Stimulated activated naive B cell treated with anti-CD40 and anti-IgM and Interleukin-4, amounts not matched to agents 10 μg/mL and 1 μg/mL and 100 μg/mL, for 72 hours (primary cell): ENCODE measurements around the gene GSTO2.
"Not testable (repeated sequence)": the region's sequence is repeated elsewhere in the genome, so short reads cannot be mapped to it uniquely, and the experiment has no call there.

Experiments used
- ATAC-seq, 2 donors: fragments of 150-1000 bp; cut with Tn5 transposase; replicated peaks; 2 replicates each; pipeline ENCODE4 v1.10.0; 2021; ENCODE audit warnings: moderate library complexity in 1 of 2
- DNase-seq: peaks from one replicate; pipeline ENCODE4 v3.0.0; 2021
- H3K27ac Mint-ChIP-seq: one replicate; pipeline ENCODE4 v1.8.0; 2022; ENCODE audit warnings: mild to moderate bottlenecking, mixed read lengths
- H3K27me3 Mint-ChIP-seq, 2 donors: one replicate each; pipeline ENCODE4 v1.8.0; 2022; ENCODE audit warnings: mixed read lengths in 2 of 2
- H3K36me3 Mint-ChIP-seq, 2 donors: one replicate each; pipeline ENCODE4 v1.8.0; 2022; ENCODE audit warnings: mixed read lengths in 2 of 2, mild to moderate bottlenecking in 1 of 2
- H3K4me1 Mint-ChIP-seq, 2 donors: one replicate each; pipeline ENCODE4 v1.8.0; 2022; ENCODE audit warnings: mixed read lengths in 2 of 2, mild to moderate bottlenecking in 1 of 2
- H3K4me3 Mint-ChIP-seq, 2 donors: one replicate each; pipeline ENCODE4 v1.8.0; 2022; ENCODE audit warnings: mild to moderate bottlenecking in 2 of 2, mixed read lengths in 2 of 2, moderate library complexity in 1 of 2
- H3K9me3 Mint-ChIP-seq, 2 donors: one replicate each; pipeline ENCODE4 v1.8.0; 2022; ENCODE audit warnings: mixed read lengths in 2 of 2, mild to moderate bottlenecking in 1 of 2

Gene GSTO2

DNA sequence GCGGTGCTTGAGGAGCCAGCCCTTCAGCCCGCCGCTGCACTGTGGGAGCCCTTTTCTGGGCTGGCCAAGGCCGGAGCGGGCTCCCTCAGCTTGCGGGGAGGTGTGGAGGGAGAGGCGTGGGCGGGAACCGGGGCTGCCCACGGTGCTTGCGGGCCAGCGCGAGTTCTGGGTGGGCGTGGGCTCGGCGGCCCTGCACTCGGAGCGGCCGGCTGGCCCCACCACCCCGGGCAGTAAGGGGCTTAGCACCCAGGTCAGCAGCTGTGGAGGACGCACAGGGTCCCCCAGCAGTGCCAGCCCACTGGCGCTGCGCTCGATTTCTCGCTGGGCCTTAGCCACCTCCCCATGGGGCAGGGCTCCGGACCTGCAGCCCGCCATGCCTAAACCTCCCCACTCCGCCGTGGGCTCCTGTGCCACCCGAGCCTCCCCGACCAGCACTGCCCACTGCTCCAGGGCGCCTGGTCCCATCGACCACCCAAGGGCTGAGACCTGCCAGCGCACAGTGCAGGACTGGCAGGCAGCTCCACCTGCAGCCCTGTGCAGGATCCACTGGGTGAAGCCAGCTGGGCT, 23.8 kb upstream of the GSTO2 start:
- peaks cover 17 to 21% of the 10 kb centered on the region in 2 donors for H3K27me3 Mint-ChIP-seq

DNA sequence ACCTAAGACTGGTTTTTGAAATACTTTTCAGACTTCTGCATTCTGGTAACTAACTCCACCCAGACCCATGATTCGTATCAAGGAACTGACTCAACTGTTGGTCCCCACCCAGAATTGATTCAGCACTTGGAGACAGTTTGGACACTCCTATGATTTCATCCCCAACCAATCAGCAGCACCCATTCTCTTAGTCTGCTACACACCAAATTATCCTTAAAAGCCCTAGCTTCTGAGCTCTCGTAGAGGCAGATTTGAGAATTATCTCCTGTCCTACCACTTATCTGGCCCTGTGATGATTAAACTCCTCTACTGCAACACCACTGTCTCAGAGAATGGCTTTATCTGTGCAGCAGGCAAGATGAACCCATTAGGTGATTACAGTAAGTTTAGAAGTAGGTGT, 22.0 kb upstream of the GSTO2 start:
- Mint-ChIP-seq H3K36me3 (no peaks in the 10 kb centered on the region), H3K27ac (no peak overlapping the region), H3K4me3 (no peak overlapping the region), H3K27me3 (peaks cover 15 to 18% of the 10 kb centered on the region in 2 donors), H3K4me1 (no peaks in the 10 kb centered on the region), H3K9me3 (no peaks in the 10 kb centered on the region)
- DNase-seq (no peak), ATAC-seq (no peak)

More for the DNA sequence above, 23.8 kb upstream of the GSTO2 start:
- Mint-ChIP-seq H3K27ac (no peak overlapping the region), H3K9me3 (no peaks in the 10 kb centered on the region), H3K36me3 (no peaks in the 10 kb centered on the region), H3K4me3 (no peak overlapping the region), H3K4me1 (no peaks in the 10 kb centered on the region)
- ATAC-seq: no peak
- no peak for DNase-seq

DNA sequence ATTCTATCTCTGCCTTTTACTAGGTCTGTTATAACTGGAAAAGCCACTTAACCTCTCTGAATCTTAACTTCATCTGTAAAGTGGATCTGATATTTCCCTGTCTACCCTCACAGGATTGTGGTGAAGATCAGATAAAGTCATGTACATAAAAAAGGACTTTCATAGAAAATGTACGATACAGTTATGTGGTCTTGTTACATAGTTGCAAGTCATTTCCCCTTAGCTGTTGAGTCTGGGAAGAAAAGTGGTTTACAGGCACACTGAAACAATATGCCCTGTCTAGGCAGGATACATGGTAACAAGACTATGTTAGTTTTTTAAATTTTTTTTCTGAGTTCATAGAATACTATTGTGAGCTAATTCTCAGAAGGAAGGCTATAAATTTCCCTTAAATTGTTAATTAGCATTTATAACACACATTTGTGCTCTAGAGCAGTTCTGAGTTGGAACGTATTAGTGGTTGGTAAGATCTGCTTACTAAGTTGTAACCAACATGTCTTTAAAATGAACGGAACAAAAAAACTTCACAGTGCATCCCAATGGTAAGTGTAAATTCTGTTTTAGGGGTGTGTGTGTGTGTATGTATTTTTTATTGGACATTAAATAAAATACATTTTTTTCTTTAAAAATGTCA, 21.4 kb upstream of the GSTO2 start:
- H3K9me3 Mint-ChIP-seq: no peaks in the 10 kb centered on the region
- no peak for DNase-seq
- ATAC-seq: no peak
- H3K4me1 Mint-ChIP-seq: no peaks in the 10 kb centered on the region
- peaks cover 18 to 22% of the 10 kb centered on the region in 2 donors for H3K27me3 Mint-ChIP-seq
- no peak overlapping the region for H3K4me3 Mint-ChIP-seq
- H3K36me3 Mint-ChIP-seq: no peaks in the 10 kb centered on the region
- no peak overlapping the region for H3K27ac Mint-ChIP-seq

DNA sequence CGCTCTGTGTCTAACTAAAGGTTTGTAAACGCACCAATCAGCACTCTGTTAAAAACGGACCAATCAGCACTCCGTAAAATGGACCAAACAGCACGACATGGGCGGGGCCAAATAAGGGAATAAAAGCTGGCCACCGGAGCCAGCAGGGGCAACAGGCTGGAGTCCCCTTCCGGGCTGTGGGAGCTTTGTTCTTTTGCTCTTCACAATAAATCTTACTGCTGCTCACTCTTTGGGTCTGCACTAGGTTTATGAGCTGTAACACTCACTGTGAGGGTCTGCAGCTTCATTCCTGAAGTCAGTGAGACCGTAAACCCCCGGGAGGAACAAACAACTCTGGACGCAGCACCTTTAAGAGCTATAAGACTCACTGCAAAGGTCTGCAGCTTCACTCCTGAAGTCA, 20.1 kb upstream of the GSTO2 start:
- ATAC-seq, H3K4me1 Mint-ChIP-seq, H3K4me3 Mint-ChIP-seq, H3K9me3 Mint-ChIP-seq, DNase-seq, H3K36me3 Mint-ChIP-seq, H3K27ac Mint-ChIP-seq: not testable (repeated sequence)
- H3K27me3 Mint-ChIP-seq: peaks cover 17 to 21% of the 10 kb centered on the region in 2 donors

DNA sequence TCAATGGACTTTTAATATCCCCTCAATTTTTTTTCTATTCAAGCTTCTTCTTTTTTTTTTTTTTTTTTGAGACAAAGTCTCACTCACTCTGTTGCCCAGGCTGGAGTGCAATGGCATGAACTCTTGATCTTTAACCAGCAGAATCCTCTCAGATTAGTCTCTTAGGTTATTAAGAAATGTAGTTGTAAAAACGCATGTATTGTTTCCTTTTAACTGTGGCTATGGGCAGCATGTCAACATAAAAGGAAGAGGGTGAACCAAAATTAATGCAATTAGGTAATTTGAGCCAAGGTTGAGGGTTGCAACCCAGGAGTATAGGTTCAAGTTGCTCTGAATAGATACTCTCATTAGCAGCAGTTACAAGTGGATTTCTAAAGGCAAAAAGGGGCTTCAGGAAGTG, 18.6 kb upstream of the GSTO2 start:
- Mint-ChIP-seq H3K27me3 (peaks cover 14 to 21% of the 10 kb centered on the region in 2 donors), H3K9me3 (no peaks in the 10 kb centered on the region), H3K4me3 (no peak overlapping the region), H3K36me3 (no peaks in the 10 kb centered on the region), H3K27ac (no peak overlapping the region), H3K4me1 (peaks cover under 1 to 10% of the 10 kb centered on the region in 2 donors)
- ATAC-seq (no peak), DNase-seq (no peak)

DNA sequence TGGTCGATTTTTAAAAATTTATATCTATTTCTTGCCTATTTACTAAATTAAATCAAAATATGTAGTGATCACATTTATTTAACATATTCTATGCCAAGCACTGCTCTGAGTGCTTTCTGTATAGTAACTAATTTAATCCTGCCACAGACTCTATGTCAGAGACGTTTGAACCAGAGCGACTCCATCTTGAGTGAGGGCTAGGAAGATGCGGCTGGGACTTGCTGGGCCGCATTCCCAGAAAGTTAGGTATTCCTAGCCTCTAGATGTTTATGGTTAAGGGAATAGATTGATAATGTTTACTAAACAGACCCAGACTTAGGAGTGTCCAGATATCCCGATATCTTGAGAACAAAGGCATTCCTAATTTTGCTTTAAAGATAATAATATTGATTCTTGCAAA, 17.5 kb upstream of the GSTO2 start:
- peaks cover 14 to 21% of the 10 kb centered on the region in 2 donors for H3K27me3 Mint-ChIP-seq
- ATAC-seq (no peak), DNase-seq (no peak)
- peaks cover 12 to 17% of the 10 kb centered on the region in 2 donors for H3K4me1 Mint-ChIP-seq
- no peaks in the 10 kb centered on the region for H3K9me3 Mint-ChIP-seq
- H3K36me3 Mint-ChIP-seq: peaks cover 0 to 2% of the 10 kb centered on the region in 2 donors
- no peak overlapping the region for H3K27ac Mint-ChIP-seq
- no peak overlapping the region for H3K4me3 Mint-ChIP-seq

DNA sequence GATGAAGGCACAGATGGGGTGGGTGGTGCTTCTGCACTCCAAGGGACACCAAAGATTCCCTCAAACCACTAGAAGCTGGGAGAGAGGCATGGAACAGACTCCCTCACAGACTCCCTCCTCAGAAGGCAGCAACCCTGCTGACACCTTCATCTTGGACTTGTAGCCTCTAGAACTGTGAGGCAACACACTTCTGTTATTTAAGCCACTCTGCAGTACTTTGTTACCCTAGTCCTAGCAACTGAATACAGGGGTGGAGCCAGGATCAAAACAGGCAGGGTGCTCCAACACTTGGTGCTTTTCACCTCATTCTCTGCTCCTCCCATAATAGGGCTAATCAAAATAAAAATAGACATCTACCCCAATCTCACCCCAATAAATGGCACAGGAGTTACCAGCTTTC, 16.6 kb upstream of the GSTO2 start:
- H3K4me1 Mint-ChIP-seq: peaks cover 16 to 19% of the 10 kb centered on the region in 2 donors
- H3K9me3 Mint-ChIP-seq: no peaks in the 10 kb centered on the region
- peak overlapping the region; percentile 7 for H3K27ac Mint-ChIP-seq
- peaks cover 14% of the 10 kb centered on the region in 2 donors for H3K27me3 Mint-ChIP-seq
- no peak overlapping the region for H3K4me3 Mint-ChIP-seq
- no peak for ATAC-seq
- DNase-seq: no peak
- H3K36me3 Mint-ChIP-seq: peaks cover 0 to 2% of the 10 kb centered on the region in 2 donors

DNA sequence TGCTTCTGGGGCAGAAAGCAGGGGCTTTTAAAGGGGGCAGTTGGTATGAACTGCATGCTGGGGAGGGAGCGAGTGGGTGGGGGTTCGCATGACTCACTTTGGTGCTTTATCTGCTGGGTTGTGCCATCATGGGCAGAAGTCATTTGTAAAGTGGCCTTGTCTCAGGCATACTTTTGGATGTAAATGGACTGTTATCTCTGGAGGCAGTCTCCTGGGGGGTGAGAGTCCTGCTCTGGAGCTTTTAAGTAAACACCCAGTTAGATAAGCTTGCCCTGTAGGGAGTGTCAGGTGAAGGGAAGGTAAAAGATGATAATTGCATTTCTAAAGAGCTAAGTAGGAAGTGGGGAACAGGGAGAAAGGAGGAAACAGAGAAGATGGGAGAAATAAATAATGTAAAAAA, 15.9 kb upstream of the GSTO2 start:
- H3K27ac Mint-ChIP-seq: no peak overlapping the region
- peak overlapping the region; percentile 9 to 47 for H3K4me3 Mint-ChIP-seq
- no peak for DNase-seq
- H3K4me1 Mint-ChIP-seq: peaks cover 19 to 22% of the 10 kb centered on the region in 2 donors
- peaks cover 2 to 3% of the 10 kb centered on the region in 2 donors for H3K36me3 Mint-ChIP-seq
- no peak for ATAC-seq
- H3K27me3 Mint-ChIP-seq: peaks cover 14% of the 10 kb centered on the region in 2 donors
- H3K9me3 Mint-ChIP-seq: no peaks in the 10 kb centered on the region

DNA sequence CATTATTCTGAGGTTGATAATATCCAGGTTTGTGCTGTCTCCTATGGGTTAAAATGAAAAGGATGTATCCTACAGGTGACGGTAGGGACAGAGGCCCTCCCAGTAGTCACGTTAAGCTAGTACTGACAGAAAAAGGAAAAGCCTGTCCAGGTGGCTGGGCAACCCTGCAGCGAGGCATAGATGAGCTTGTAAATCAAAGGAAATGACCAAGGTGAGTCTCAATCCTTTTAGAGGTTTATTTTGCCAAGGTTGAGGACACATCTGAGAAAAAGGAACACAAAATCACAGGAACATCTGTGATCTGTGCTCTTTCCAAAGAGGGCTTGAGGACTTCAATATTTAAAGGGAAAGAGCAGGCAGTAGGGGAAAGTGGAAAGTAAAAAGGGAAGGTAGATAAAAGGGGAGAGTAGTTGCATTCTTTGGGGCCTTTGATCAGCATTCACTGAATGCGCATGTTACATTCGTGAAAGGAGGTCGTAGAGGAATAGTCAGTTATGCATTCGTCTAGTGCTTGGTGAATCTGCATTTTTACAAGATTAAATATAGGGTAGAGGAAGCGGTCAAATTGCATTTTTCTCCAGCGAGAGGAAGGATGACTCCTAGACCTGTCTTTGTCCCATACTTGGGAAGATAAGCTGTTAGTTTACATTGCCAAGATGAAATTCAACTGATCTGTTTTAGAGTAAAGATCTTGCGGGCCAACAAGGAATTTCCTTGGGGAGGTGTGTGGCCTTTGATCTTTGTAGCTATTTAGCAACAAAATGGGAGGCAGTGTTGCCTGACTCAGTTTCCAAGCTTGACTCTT, 15.2 kb upstream of the GSTO2 start:
- Mint-ChIP-seq H3K9me3 (no peaks in the 10 kb centered on the region), H3K4me3 (peak overlapping the region; percentile 82 to 90), H3K36me3 (peaks cover 7 to 8% of the 10 kb centered on the region in 2 donors), H3K27ac (peak overlapping the region; percentile 93), H3K4me1 (peaks cover 24 to 27% of the 10 kb centered on the region in 2 donors), H3K27me3 (peaks cover 14% of the 10 kb centered on the region in 2 donors)
- DNase-seq: no peak
- no peak for ATAC-seq

DNA sequence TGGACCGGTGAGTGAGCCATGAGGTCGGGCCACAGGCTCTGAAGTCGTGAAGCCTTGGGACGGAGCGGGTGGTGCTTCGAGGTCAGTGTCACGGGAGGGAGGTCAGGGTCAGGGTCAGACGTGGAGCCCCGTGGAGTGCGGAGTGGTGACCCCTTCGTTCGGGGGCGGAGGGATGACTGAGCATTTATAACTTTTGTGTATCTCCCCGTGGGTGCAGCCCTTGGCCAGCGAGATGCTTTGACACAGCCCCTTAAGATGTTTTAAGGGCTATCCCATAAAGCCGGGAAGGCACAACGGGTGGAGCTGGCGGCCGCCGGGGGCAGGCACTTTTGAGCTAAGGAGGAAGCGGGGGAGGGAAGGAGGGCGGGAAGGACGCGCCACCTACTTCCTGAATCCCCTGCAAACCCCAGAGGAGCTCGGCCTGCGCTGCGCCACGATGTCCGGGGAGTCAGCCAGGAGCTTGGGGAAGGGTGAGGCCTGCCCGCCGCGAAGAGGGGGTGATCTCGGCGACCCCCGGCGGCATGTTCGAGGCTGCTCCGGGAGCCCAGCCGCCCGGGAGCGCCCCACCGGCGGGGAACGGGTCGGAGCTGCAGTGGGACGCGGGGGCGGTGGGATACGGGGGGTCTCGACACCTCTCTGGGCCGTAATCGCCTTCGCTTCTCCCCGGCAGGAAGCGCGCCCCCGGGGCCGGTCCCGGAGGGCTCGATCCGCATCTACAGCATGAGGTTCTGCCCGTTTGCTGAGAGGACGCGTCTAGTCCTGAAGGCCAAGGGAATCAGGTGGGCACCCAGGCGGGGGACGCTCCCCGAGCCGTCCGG, 14.3 kb upstream of the GSTO2 start, which contains the start of gene GSTO1:
TSS of gene GSTO1 (plus strand) at position 400 of the 818 bp plus-strand sequence. CDS start at position 437, 37 bp downstream.
- Mint-ChIP-seq H3K27me3 (peaks cover 14% of the 10 kb centered on the region in 2 donors), H3K9me3 (no peaks in the 10 kb centered on the region), H3K36me3 (peaks cover 7 to 13% of the 10 kb centered on the region in 2 donors), H3K4me3 (peak within 1 kb of the TSS; percentile 82 to 90), H3K4me1 (peaks cover 31 to 33% of the 10 kb centered on the region in 2 donors), H3K27ac (peak within 1 kb of the TSS; percentile 93)
- DNase-seq: peak; percentile 41
- peak; percentile 82 to 85 for ATAC-seq

DNA sequence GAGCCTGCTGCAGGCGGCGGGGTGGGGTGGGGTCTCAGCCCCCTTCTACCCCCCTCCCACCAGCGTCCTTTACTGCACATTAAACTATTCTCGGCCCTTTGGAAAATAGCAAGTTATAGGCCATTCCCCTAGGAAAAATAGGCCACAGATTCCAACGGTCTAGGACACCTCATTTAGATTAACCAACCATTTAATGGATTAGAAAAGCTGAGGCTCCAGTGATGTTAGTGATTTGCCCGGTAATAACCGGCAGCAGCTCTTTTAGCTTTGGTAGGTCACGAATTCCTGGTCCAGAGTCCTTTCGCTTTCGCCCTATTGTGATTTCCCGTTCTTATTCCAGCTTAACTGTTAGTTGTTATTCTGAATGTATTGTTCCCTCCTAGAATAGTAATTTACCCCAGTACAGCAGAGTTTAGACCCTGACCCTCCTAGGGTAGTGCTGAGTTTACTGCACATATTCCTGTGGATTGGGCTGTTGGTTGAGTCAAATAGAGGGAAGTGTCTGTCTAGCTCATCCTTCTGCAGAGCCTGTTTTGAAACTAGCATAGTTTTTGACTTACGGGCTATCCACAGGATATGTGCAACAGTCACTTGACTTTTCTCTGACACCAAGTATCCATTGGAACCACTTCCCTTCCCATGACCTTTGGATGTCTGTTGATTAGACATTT, 13.5 kb upstream of the GSTO2 start:
- H3K9me3 Mint-ChIP-seq: no peaks in the 10 kb centered on the region

DNA sequence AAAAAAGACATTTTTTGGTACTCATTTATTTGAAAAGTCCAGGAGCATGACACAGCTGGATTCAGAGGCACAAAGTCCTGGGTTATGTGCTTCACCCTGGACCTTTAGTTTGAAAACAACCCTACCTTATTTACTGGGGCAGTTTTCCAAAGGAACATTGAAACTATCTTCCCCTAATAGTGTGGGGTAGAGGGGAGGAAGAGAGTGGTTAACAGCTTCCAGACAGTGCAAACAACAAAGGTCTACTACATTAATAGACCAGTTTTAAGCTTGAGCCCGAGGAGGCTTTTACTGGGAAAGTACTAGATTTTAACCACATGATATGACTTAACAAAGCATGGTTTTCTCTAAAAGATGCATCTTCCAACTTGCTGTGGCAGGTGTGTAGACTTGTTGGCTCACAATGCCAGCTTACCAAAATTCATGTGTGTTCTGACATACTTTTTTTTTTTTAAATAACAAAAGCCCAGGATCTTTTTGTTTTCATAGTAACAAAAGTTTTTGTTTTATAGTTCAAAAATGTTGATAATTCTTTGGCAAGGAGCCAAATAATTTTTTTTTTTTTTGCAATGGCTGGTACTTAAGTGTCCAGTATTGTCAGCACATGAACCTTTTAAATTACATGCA, 12.5 kb upstream of the GSTO2 start:
- no peaks in the 10 kb centered on the region for H3K9me3 Mint-ChIP-seq
- peaks cover 44 to 50% of the 10 kb centered on the region in 2 donors for H3K4me1 Mint-ChIP-seq
- peaks cover 19 to 27% of the 10 kb centered on the region in 2 donors for H3K36me3 Mint-ChIP-seq

More for the DNA sequence above, 13.5 kb upstream of the GSTO2 start:
- Mint-ChIP-seq H3K36me3 (peaks cover 11 to 17% of the 10 kb centered on the region in 2 donors), H3K4me1 (peaks cover 36 to 40% of the 10 kb centered on the region in 2 donors), H3K4me3 (peak overlapping the region; percentile 82 to 90), H3K27me3 (peaks cover 6 to 14% of the 10 kb centered on the region in 2 donors), H3K27ac (peak overlapping the region; percentile 93)
- ATAC-seq (peak; percentile 60), DNase-seq (no peak)

DNA sequence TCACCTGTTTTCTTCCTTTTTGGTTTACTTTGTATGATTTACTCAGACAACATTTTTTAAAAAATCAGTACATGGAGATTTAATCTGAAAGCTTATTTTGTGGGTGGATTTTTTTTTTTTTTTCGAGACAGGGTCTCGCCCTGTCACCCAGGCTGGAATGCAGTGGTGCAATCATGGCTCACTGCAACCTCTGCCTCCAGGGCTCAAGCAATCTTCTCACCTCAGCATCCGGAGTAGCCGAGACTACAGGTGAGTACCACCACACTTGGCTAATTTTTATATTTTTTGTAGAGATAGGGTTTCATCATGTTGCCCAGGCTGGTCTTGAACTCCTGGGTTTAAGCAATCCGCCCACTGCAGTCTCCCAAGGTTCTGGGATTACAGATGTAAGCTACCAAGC, 11.7 kb upstream of the GSTO2 start:
- Mint-ChIP-seq H3K27me3 (peaks cover 4 to 10% of the 10 kb centered on the region in 2 donors), H3K4me3 (no peak overlapping the region), H3K9me3 (no peaks in the 10 kb centered on the region), H3K27ac (no peak overlapping the region), H3K4me1 (peaks cover 45 to 54% of the 10 kb centered on the region in 2 donors), H3K36me3 (peaks cover 21 to 33% of the 10 kb centered on the region in 2 donors)
- no peak for ATAC-seq
- no peak for DNase-seq

More for the DNA sequence above, 12.5 kb upstream of the GSTO2 start:
- Mint-ChIP-seq H3K4me3 (peak overlapping the region; percentile 42 to 82), H3K27me3 (peaks cover 4 to 14% of the 10 kb centered on the region in 2 donors), H3K27ac (no peak overlapping the region)
- ATAC-seq (no peak), DNase-seq (no peak)
